Lower lobe of right lung (tissue), 2 donors: ENCODE measurements around the gene COQ6. TPM values are rescaled to one million over a fixed set of nuclear protein-coding genes. Genes with fewer than 3 reads are reported as not detected.

ENCODE experiments used
- ATAC-seq, 2 donors: fragments of 200-7000 bp; cut with Tn5 transposase; one replicate each; pipeline ENCODE4 v1.9.1; 2020 to 2022; ENCODE audit warnings: mild to moderate bottlenecking in 2 of 2, moderate library complexity in 2 of 2
- DNase-seq: peaks from one replicate; pipeline ENCODE4 v3.0.0-alpha.2; 2020
- H3K27ac ChIP-seq: fragments of 200-600 bp; one replicate; pipeline ENCODE4 v1.8.0; 2022
- H3K27me3 ChIP-seq: fragments of 200-600 bp; one replicate; pipeline ENCODE4 v1.8.0; 2022; ENCODE audit warnings: low read depth
- H3K36me3 ChIP-seq: fragments of 200-600 bp; one replicate; pipeline ENCODE4 v1.8.0; 2022; ENCODE audit warnings: mild to moderate bottlenecking
- H3K4me1 ChIP-seq: fragments of 200-600 bp; one replicate; pipeline ENCODE4 v1.8.0; 2022
- H3K4me3 ChIP-seq: fragments of 200-600 bp; one replicate; pipeline ENCODE4 v1.8.0; 2022; ENCODE audit warnings: mild to moderate bottlenecking
- H3K9me3 ChIP-seq: fragments of 200-600 bp; one replicate; pipeline ENCODE4 v1.8.0; 2022
- CTCF ChIP-seq: fragments of 200-600 bp; IDR thresholded peaks from one replicate; pipeline ENCODE4 v1.8.0; 2022; ENCODE audit warnings: antibody characterized with exemption, mild to moderate bottlenecking
- intact Hi-C: fragments of 100-400 bp; cut with DNase I; formaldehyde crosslinking; loops from one replicate; pipeline ENCODE4 v1.11.0; 2022
- total RNA-seq: library from RNA; stranded (reverse); fragmentation: NEBNext Ultra II Directional; extraction: Animal tissue kit (Norgen Biotek cat#: 25700); gene quantifications from one replicate; pipeline ENCODE4 v1.2.1, GENCODE V29; 2021
- donor health status: DM: no; HTN: yes; CAD: no; lungs with severe emphysema.

Gene COQ6
- total RNA-seq, 1 donor from 2014 or later = 17.0 TPM

DNA sequence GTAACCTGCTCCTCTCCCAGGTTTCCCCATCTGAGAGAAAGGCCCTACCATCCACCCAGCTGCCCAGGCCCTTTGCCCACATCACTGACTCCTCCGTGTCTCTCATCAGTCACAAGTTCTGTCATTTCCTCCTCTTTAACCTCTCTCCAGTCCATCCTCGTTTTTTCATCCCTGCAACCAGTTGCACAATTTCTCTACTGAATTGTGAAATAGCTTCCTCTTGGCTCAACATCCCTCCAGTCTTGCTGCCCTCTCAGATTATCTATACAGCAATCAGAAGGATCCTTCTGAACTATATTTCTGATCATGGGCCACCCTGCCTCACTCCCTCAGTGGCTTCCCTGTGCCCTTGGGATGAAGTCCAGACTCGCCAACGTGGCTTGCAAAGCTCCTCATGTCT lies 7.0 kb upstream of the COQ6 start:
- H3K4me1 ChIP-seq = peaks cover 22% of the 10 kb centered on the region
- ATAC-seq (peak; percentile 60 to 69), DNase-seq (no peak)
- no peaks in the 10 kb centered on the region for H3K9me3 ChIP-seq
- TF ChIP-seq CTCF = no peak
- H3K36me3 ChIP-seq = peaks cover 43% of the 10 kb centered on the region
- no peaks in the 10 kb centered on the region for H3K27me3 ChIP-seq
- H3K4me3 ChIP-seq = no peak overlapping the region
- no peak overlapping the region for H3K27ac ChIP-seq
- intact Hi-C loops = no loop called here

GRCh38 chr14:73944432-73945158 lies 5.5 kb upstream of the COQ6 start:
- Histone ChIP-seq H3K27ac (peak overlapping the region; percentile 41), H3K4me3 (no peak overlapping the region), H3K9me3 (no peaks in the 10 kb centered on the region), H3K4me1 (peaks cover 29% of the 10 kb centered on the region), H3K27me3 (no peaks in the 10 kb centered on the region), H3K36me3 (peaks cover 43% of the 10 kb centered on the region)
- ATAC-seq = peak in 1 of 2 donors; percentile 20
- TF ChIP-seq CTCF = no peak
- intact Hi-C loops = no loop called here
- no peak for DNase-seq

DNA sequence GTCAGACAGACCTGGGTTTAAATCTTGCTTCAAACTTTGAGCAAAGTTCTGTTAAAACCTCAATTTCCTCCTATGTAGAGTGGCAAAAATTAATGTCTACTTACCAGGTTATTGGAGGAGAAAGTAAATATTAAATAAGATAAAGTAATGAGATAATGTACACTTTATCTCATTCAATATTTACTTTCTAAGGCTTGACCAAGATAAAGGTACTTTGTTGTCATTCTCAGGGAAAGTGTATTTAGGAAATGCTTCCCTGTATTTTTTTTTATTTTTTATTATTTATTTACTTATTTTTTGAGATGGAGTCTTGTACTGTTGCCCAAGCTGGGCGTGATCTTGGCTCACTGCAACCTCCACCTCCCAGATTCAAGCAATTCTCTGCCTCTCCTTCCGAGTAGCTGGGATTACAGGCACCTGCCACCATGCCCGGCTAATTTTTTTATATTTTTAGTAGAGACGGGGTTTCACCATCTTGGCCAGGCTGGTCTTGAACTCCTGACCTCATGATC lies 4.9 kb upstream of the COQ6 start:
- H3K4me3 ChIP-seq = no peak overlapping the region
- peaks cover 29% of the 10 kb centered on the region for H3K4me1 ChIP-seq
- DNase-seq = no peak
- intact Hi-C loops = no loop called here
- H3K36me3 ChIP-seq = peaks cover 40% of the 10 kb centered on the region
- H3K9me3 ChIP-seq = no peaks in the 10 kb centered on the region
- peak overlapping the region; percentile 41 for H3K27ac ChIP-seq
- no peak for TF ChIP-seq CTCF
- ATAC-seq = peak in 1 of 2 donors; percentile 1
- no peaks in the 10 kb centered on the region for H3K27me3 ChIP-seq

DNA sequence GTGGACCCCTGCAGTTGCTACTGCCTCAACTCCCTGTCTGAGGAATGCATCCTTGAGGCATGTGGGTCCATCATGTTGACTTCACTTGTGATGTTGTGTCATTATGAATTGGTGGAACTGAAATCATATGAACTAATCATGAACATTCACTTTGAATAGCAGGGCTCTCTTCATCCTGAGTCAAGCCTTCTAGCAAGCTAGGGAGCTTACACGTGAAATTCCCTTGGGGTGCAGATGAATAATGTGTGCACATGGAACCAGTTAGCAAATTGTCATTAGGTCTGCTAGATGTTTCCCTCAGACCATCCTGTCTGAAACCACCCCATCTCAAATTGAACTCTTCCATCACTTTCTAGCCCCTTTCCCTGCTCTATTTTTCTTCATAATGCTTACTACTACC lies 3.6 kb downstream of the COQ6 start:
- Histone ChIP-seq H3K36me3 (peaks cover 56% of the 10 kb centered on the region), H3K27me3 (no peaks in the 10 kb centered on the region), H3K4me1 (peaks cover 20% of the 10 kb centered on the region), H3K27ac (no peak overlapping the region), H3K4me3 (no peak overlapping the region), H3K9me3 (no peaks in the 10 kb centered on the region)
- DNase-seq (no peak), ATAC-seq (no peak)
- no peak for TF ChIP-seq CTCF
- intact Hi-C loops = no loop called here

DNA sequence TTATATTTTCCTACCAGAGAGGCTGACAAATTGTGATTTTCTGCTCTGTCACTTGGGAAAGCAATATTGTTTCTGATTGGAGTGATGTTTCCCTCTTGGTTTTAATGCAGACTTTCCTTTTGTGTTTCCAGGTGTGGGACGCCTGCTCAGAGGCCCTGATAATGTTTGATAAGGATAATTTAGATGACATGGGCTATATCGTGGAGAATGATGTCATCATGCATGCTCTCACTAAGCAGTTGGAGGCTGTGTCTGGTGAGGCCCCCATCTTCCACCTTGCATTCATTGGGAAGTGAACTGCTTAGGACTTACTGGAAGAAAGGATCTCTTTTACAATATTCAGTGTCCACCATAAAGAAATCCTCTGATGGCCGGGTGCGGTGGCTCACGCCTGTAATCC lies 5.6 kb downstream of the COQ6 start:
- Histone ChIP-seq H3K27ac (no peak overlapping the region), H3K9me3 (no peaks in the 10 kb centered on the region), H3K27me3 (no peaks in the 10 kb centered on the region), H3K4me1 (peaks cover 11% of the 10 kb centered on the region), H3K36me3 (peaks cover 76% of the 10 kb centered on the region), H3K4me3 (no peak overlapping the region)
- DNase-seq (no peak), ATAC-seq (no peak)
- no peak for TF ChIP-seq CTCF
- intact Hi-C loops = no loop called here
